Fibroblast of villous mesenchyme (primary cell): ENCODE measurements around the gene ZDHHC9. TPM values are rescaled to one million over a fixed set of nuclear protein-coding genes. Genes with fewer than 3 reads are reported as not detected.

Experiments used
- DNase-seq: peaks from one replicate; pipeline ENCODE4 v3.0.0-alpha.2; 2010; ENCODE audit warnings: low read depth
- H3K4me3 ChIP-seq: 2 replicates; pipeline ENCODE4 v1.5.1; 2011; ENCODE audit warnings: low read depth, mild to moderate bottlenecking, low read length
- total RNA-seq: library from RNA; depleted of rRNA; stranded (reverse); fragments of >200 nt; gene quantifications from 2 replicates; pipeline ENCODE4 v1.2.3, GENCODE V29; 2012
- TF ChIP-seq, protein P1 (sequence below): IDR thresholded peaks from 2 replicates; pipeline ENCODE4 v1.5.1; 2012; ENCODE audit warnings: low read depth, mild to moderate bottlenecking, low read length; ENCODE audit not compliant: insufficient read depth

Gene ZDHHC9
- total RNA-seq, 1 donor, result 22.0 TPM

GRCh38 chrX:129802863-129803262, 40.8 kb downstream of the ZDHHC9 start:
- H3K4me3 ChIP-seq, result no peak overlapping the region
- TF ChIP-seq, protein P1, sequence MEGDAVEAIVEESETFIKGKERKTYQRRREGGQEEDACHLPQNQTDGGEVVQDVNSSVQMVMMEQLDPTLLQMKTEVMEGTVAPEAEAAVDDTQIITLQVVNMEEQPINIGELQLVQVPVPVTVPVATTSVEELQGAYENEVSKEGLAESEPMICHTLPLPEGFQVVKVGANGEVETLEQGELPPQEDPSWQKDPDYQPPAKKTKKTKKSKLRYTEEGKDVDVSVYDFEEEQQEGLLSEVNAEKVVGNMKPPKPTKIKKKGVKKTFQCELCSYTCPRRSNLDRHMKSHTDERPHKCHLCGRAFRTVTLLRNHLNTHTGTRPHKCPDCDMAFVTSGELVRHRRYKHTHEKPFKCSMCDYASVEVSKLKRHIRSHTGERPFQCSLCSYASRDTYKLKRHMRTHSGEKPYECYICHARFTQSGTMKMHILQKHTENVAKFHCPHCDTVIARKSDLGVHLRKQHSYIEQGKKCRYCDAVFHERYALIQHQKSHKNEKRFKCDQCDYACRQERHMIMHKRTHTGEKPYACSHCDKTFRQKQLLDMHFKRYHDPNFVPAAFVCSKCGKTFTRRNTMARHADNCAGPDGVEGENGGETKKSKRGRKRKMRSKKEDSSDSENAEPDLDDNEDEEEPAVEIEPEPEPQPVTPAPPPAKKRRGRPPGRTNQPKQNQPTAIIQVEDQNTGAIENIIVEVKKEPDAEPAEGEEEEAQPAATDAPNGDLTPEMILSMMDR, result no peak
- DNase-seq, result no peak

GRCh38 chrX:129800186-129800585, 43.5 kb downstream of the ZDHHC9 start:
- H3K4me3 ChIP-seq, result no peak overlapping the region
- no peak for DNase-seq
- TF ChIP-seq, protein P1, result no peak

DNA sequence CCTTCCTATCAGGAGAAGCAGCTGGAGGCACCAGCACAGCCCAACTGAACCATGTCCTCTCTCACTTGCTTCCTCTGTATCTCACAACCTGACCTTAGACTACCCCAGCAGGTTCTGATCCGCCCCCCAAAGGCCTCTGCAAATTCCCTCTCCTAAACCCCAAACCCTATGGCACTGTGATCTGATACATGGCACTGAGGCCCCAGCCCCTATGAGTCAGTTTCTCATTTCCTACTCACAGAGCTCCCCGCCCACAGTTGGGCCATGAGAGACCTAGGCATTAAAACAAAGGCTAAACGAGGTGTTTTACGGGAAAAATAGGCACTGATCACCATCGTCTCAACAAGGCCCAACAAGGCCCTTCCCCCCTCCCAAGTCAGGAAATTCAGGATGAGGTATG, 44.8 kb downstream of the ZDHHC9 start:
- no peak for DNase-seq
- TF ChIP-seq, protein P1, result no peak
- no peak overlapping the region for H3K4me3 ChIP-seq

DNA sequence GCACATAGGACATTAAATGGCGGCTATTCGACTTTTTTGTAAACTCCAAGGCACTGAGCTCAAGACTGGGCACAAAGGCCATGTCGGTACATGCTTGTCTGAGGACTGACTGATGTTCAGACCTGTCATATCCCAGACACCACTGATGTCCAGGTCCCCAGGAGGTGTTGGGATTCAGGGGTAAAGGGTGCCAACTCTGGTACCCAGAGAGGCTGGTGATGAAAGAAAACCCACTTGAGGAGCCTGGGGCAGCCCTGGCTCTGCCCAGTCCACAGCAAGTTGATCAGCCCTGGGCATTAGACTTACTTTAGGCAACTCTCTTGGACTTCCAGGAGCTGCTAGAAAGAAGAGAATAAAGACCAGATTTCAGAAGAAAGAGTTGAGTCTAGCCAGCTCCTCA, 45.2 kb downstream of the ZDHHC9 start:
- no peak overlapping the region for H3K4me3 ChIP-seq
- TF ChIP-seq, protein P1, result no peak
- no peak for DNase-seq

GRCh38 chrX:129797251-129797906, 46.3 kb downstream of the ZDHHC9 start:
- DNase-seq, result no peak
- no peak overlapping the region for H3K4me3 ChIP-seq
- TF ChIP-seq, protein P1, result no peak

DNA sequence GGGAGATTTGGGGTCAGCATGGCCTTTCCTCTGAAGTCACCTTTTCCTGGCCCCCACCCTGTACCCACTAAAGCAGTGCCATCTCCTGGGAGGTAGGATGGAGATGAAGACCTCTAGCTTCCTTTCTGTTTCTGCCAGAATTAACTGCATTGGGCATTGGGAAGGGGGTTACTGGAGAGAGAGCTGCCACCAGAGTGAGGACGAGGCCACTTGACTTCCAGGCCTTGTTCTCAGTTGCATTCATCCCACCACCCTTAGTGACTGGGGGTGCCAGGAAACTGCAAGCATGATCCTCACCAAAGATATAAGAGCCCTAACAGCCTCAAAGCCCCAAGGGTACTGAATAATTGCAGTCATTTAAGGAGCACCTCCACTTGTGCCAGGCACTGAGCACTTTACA, 48.1 kb downstream of the ZDHHC9 start:
- DNase-seq, result no peak
- H3K4me3 ChIP-seq, result no peak overlapping the region
- TF ChIP-seq, protein P1, result no peak
